ENCODE measurements around the gene MYEF2.

Gene MYEF2

DNA sequence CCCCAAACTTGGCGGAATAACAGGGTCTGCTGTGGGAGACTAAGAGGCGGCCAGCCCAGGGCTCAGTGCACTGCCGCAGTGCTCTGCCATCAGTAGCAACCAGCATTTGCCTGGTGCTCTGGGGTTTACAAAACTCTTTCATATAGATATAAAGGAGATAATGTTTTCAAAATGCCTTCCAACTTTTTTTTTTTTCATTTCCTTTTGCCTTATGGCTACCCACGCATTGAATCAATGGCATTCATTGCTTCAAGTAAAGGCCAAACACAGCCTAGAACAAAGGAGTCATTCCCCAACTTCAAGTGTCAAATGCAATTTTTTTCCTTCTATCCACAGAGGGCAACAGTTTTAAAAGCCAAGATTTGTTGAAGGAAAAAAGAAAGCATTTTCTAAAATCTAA lies 68.9 kb downstream of the MYEF2 start:
- no peak overlapping the region for H3K4me3 ChIP-seq (ENCODE audit: low read depth, low read length)
- no peak for DNase-seq (ENCODE audit: low read depth)
- TF ChIP-seq POLR2A (IDR thresholded peaks at IDR 0.05; ENCODE audit: extremely low read depth, insufficient read length) (no peak), MYC (IDR thresholded peaks at IDR 0.05; ENCODE audit: low read depth, low read length) (no peak)
- TF ChIP-seq, protein P1, sequence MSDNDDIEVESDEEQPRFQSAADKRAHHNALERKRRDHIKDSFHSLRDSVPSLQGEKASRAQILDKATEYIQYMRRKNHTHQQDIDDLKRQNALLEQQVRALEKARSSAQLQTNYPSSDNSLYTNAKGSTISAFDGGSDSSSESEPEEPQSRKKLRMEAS (IDR thresholded peaks at IDR 0.05; ENCODE audit: low read depth, low read length): no peak
- TF ChIP-seq, protein P2, sequence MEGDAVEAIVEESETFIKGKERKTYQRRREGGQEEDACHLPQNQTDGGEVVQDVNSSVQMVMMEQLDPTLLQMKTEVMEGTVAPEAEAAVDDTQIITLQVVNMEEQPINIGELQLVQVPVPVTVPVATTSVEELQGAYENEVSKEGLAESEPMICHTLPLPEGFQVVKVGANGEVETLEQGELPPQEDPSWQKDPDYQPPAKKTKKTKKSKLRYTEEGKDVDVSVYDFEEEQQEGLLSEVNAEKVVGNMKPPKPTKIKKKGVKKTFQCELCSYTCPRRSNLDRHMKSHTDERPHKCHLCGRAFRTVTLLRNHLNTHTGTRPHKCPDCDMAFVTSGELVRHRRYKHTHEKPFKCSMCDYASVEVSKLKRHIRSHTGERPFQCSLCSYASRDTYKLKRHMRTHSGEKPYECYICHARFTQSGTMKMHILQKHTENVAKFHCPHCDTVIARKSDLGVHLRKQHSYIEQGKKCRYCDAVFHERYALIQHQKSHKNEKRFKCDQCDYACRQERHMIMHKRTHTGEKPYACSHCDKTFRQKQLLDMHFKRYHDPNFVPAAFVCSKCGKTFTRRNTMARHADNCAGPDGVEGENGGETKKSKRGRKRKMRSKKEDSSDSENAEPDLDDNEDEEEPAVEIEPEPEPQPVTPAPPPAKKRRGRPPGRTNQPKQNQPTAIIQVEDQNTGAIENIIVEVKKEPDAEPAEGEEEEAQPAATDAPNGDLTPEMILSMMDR (IDR thresholded peaks at IDR 0.05; ENCODE audit: low read depth, low read length): no peak

DNA sequence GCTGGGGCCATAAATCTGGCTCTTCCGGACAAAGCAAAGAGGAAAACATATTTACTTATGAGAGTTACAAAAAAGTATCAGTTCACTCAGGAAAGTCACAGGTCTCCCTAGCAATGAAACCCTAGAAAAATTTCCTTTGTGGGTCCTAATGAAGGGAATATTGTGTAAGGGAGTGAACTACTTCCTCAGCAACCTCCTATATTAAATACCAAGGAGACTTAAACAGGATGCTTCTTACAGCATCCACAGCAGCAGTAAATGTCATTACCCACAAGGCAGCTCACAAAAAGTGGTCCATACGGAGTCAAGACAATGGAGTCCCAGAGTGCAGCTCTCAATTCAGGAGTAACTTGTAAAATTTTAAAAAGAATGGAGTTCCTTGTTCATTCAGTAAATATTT lies 72.2 kb downstream of the MYEF2 start:
- no peak overlapping the region for H3K4me3 ChIP-seq (ENCODE audit: low read depth, low read length)
- DNase-seq (ENCODE audit: low read depth): no peak
- no peak for TF ChIP-seq POLR2A (IDR thresholded peaks at IDR 0.05; ENCODE audit: extremely low read depth, insufficient read length)
- TF ChIP-seq, protein P2 (IDR thresholded peaks at IDR 0.05; ENCODE audit: low read depth, low read length): no peak
- TF ChIP-seq, protein P1 (IDR thresholded peaks at IDR 0.05; ENCODE audit: low read depth, low read length): no peak
- TF ChIP-seq MYC (IDR thresholded peaks at IDR 0.05; ENCODE audit: low read depth, low read length): no peak

DNA sequence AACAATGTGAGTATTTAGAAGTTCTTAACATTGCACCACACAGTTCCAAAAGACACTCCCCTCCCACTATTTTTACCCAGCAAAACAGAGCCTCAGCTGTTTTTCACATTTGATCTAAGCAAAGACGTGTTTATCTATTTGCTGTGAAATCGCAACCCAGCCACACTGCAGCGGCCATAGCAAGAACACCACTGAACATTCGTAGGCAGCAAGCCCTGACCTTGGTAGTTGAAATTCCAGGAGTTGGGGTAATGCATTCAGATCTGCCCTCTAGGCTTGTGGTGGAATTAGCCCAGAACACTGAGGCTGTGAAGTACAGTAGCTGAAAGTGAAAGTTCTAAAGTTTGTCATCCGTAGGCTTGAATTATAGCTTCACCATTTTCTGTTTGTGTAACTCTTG lies 74.4 kb downstream of the MYEF2 start:
- TF ChIP-seq, protein P1 (IDR thresholded peaks at IDR 0.05; ENCODE audit: low read depth, low read length): no peak
- TF ChIP-seq MYC (IDR thresholded peaks at IDR 0.05; ENCODE audit: low read depth, low read length) (no peak), POLR2A (IDR thresholded peaks at IDR 0.05; ENCODE audit: extremely low read depth, insufficient read length) (no peak)
- TF ChIP-seq, protein P2 (IDR thresholded peaks at IDR 0.05; ENCODE audit: low read depth, low read length): no peak
- no peak overlapping the region for H3K4me3 ChIP-seq (ENCODE audit: low read depth, low read length)
- no peak for DNase-seq (ENCODE audit: low read depth)

DNA sequence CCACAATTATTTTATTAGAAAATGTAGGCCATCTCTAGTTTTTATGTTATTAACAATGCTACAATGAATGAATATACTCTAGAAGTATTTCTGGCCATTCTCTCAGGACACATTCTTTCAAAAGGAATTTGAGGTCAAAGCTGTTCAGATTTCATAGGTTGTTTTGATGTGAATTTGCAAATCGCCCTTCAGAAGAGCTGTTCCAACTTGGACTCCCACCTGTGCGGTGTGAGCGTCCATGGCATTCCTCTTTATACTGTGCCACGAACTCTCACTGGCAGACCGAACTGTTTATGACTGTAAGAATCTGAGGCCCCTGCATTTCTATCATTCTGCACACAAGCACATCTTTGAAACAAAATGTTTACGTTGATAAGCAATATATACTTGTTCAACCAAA lies 75.9 kb downstream of the MYEF2 start:
- TF ChIP-seq, protein P2 (IDR thresholded peaks at IDR 0.05; ENCODE audit: low read depth, low read length): no peak
- TF ChIP-seq POLR2A (IDR thresholded peaks at IDR 0.05; ENCODE audit: extremely low read depth, insufficient read length) (no peak), MYC (IDR thresholded peaks at IDR 0.05; ENCODE audit: low read depth, low read length) (no peak)
- TF ChIP-seq, protein P1 (IDR thresholded peaks at IDR 0.05; ENCODE audit: low read depth, low read length): no peak
- DNase-seq (ENCODE audit: low read depth): no peak
- H3K4me3 ChIP-seq (ENCODE audit: low read depth, low read length): no peak overlapping the region

DNA sequence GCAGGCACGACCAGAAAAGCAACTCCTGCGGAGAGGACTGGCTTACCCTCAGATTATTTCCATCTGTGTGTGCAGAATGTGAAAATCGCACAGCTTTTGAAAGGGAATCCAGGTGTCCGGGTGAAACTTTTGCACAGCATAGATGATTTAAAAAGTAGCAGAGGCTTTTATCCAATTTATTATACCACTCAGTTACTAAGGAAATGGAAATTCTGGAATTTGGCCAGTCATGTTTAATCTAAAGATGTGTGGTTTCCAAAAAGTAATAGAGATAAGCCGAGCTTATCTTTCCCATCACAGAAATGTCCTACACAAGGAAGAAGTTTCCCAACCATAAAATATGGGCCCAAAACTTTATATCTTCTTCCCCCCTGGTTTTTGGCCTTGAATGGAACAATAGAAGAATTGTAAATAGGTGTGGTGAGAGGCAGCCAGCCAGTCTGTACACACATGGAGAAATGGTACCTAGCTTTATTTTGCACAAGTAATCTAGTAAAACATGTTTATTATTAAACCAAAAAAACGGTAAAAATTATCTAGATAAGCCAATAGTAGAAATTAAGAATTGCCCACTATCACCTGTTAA lies 76.6 kb downstream of the MYEF2 start:
- no peak overlapping the region for H3K4me3 ChIP-seq (ENCODE audit: low read depth, low read length)
- TF ChIP-seq, protein P1 (IDR thresholded peaks at IDR 0.05; ENCODE audit: low read depth, low read length): no peak
- TF ChIP-seq, protein P2 (IDR thresholded peaks at IDR 0.05; ENCODE audit: low read depth, low read length): no peak
- no peak for TF ChIP-seq MYC (IDR thresholded peaks at IDR 0.05; ENCODE audit: low read depth, low read length)
- no peak for TF ChIP-seq POLR2A (IDR thresholded peaks at IDR 0.05; ENCODE audit: extremely low read depth, insufficient read length)
- no peak for DNase-seq (ENCODE audit: low read depth)

Measured in NB4 (cell line).